ENCODE results near the gene RBM15.

DNA sequence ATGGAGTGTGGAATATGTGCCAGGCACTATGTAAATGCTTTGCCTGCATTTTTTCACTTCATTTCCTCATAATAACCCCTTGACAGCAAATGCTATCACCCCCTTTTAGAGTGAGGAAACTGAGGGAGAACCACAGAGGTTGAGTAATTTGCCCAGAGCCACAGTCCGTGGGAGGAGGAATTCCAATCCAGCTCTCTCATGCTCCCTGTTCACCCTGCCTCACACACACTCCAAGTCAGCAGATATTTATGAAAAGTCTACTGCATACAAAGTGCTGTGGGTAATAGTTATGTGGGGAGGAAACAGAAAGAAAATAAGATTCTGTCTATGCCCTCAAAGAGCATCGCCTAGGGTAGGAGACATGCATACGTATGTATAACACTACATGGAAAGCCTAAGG lies 30.9 kb upstream of the RBM15 start:
- TF ChIP-seq, protein P1, sequence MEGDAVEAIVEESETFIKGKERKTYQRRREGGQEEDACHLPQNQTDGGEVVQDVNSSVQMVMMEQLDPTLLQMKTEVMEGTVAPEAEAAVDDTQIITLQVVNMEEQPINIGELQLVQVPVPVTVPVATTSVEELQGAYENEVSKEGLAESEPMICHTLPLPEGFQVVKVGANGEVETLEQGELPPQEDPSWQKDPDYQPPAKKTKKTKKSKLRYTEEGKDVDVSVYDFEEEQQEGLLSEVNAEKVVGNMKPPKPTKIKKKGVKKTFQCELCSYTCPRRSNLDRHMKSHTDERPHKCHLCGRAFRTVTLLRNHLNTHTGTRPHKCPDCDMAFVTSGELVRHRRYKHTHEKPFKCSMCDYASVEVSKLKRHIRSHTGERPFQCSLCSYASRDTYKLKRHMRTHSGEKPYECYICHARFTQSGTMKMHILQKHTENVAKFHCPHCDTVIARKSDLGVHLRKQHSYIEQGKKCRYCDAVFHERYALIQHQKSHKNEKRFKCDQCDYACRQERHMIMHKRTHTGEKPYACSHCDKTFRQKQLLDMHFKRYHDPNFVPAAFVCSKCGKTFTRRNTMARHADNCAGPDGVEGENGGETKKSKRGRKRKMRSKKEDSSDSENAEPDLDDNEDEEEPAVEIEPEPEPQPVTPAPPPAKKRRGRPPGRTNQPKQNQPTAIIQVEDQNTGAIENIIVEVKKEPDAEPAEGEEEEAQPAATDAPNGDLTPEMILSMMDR (IDR thresholded peaks at IDR 0.05; ENCODE audit: extremely low read depth in 1 of 2, insufficient read depth in 1 of 2, low read depth in 1 of 2, low read length in 2 of 2): no peak
- TF ChIP-seq EZH2 (IDR thresholded peaks at IDR 0.05; ENCODE audit: borderline replicate concordance, low read depth, low read length, severe bottlenecking): no peak
- TF ChIP-seq, protein P2, sequence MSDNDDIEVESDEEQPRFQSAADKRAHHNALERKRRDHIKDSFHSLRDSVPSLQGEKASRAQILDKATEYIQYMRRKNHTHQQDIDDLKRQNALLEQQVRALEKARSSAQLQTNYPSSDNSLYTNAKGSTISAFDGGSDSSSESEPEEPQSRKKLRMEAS (IDR thresholded peaks at IDR 0.05; ENCODE audit: insufficient read depth, insufficient read length): no peak
- TF ChIP-seq MYC (IDR thresholded peaks at IDR 0.05; ENCODE audit: low read depth, low read length): no peak
- no peak for TF ChIP-seq POLR2AphosphoS5 (IDR thresholded peaks at IDR 0.05; ENCODE audit: insufficient read depth, low read depth, low read length)
- TF ChIP-seq JUN (IDR thresholded peaks at IDR 0.05; ENCODE audit: borderline replicate concordance, insufficient read depth, insufficient read length, low read depth): no peak
- no peak for TF ChIP-seq POLR2A (IDR thresholded peaks at IDR 0.05; ENCODE audit: low read depth, low read length)
- TF ChIP-seq FOS (IDR thresholded peaks at IDR 0.05; ENCODE audit: borderline replicate concordance, insufficient read depth, low read length): no peak

All from endothelial cell of umbilical vein (primary cell).